ENCODE results near the gene CEP89. TPM values are rescaled to one million over a fixed set of nuclear protein-coding genes. Genes with fewer than 3 reads are reported as not detected.

The CEP89 gene
- total RNA-seq = 10 to 100 TPM; 14.1 to 16.7 TPM

GRCh38 chr19:32971715-32972540, at the start of gene CEP89, which contains the start of gene FAAP24:
Gene CEP89, minus strand, starts transcription at chr19:32971958. Its CDS starts 84 bp downstream, at chr19:32971874.
Gene FAAP24, plus strand, starts transcription at chr19:32972242. Its CDS starts 955 bp downstream, at chr19:32973197.

GRCh38 chr19:32869369-32869965, 102.3 kb downstream of the CEP89 start, which contains the start of gene SLC7A9:
Gene SLC7A9, minus strand, starts transcription at chr19:32869767. Its CDS starts 1,233 bp downstream, at chr19:32868534.

Small RNAs within 50 kb of the gene (small RNA-seq; reads per million reads assigned to genes)
- 0.04 to 0.29 reads per million in 2 donors for gene RN7SKP22

Other genes starting within 250 kb of the CEP89 start
- not detected for gene SLC7A9, start 102.2 kb downstream of the CEP89 start, total RNA-seq
- gene FAAP24, start 284 bp upstream of the CEP89 start, total RNA-seq = 1 to 10 TPM; 5.5 to 5.7 TPM
- gene RHPN2, start 92.9 kb upstream of the CEP89 start, total RNA-seq = 1 to 10 TPM; 2.8 to 5.7 TPM
- gene GPATCH1, start 109.2 kb upstream of the CEP89 start, total RNA-seq = 1 to 10 TPM; 5.2 to 7.3 TPM
- gene WDR88, start 160.2 kb upstream of the CEP89 start, total RNA-seq = not detected
- gene LRP3, start 222.4 kb upstream of the CEP89 start, total RNA-seq = 10 to 100 TPM; 11.0 to 13.1 TPM

Measured in melanocyte of skin (primary cell).